ENCODE results near the gene MYH9. TPM values are rescaled to one million over a fixed set of nuclear protein-coding genes. Genes with fewer than 3 reads are reported as not detected.
"Not testable (repeated sequence)": the region's sequence is repeated elsewhere in the genome, so short reads cannot be mapped to it uniquely, and the experiment has no call there.

The MYH9 gene
- polyA plus RNA-seq, 1 experiment, result 338 TPM

DNA sequence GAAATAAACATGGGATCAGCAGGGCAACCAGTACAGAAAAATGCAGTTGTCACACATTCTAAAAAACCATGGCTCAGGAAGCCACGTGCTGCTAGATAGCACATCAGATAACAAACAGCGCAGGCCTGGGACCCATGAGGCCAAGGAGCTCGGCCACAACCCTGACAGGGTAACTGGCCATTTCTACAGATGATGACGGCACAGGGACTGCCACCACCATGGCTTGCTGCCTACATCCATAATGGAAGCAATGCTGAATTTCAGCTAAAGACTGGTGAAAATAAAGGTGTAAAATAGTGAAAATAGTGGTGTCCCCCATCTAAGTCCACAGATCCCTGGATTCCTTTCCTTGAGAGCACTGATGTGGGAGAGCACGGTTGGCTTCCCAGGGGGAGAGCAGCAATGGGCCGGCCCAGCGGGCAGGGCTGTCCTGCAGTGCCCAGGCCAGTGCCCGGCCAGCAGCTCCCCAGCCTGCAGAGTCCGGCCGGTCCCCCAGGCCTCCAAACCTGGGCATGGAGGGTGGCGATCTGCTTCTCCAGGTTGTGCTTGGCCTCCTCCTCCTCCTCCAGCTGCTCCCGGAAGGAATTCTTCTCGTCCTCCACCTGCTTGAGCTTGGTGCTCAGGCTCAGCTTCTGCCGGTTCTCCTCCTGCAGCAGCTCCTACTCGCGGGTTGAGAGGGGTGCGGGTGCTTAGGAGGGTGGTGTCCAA is 94.8 kb downstream of the MYH9 start:
- H3K27ac ChIP-seq (ENCODE audit: low read depth, low read length), result no peak overlapping the region
- DNase-seq (ENCODE audit: low read depth, low spot score), result no peak
- ChIA-PET POLR2A (interaction anchor here (1.1 kb wide), 1 partner anchor 9 kb away, joined by 4 read pairs; no protein-coding TSS in a partner anchor), CTCF (interaction anchor here (1.0 to 1.8 kb wide), 3 partner anchors 8 to 194 kb away, joined by 3 to 7 read pairs (median 3); no protein-coding TSS in a partner anchor)
- no peak overlapping the region for H3K4me3 ChIP-seq (ENCODE audit: low read depth, low read length)
- H3K9me3 ChIP-seq (ENCODE audit: control insufficient read depth, insufficient read depth, low read length), result no peaks in the 10 kb centered on the region; the same call in 1 of the 2 replicates
- H3K27me3 ChIP-seq (ENCODE audit: control insufficient read depth, insufficient read depth, low read length), result no peaks in the 10 kb centered on the region
- TF ChIP-seq, protein P1, sequence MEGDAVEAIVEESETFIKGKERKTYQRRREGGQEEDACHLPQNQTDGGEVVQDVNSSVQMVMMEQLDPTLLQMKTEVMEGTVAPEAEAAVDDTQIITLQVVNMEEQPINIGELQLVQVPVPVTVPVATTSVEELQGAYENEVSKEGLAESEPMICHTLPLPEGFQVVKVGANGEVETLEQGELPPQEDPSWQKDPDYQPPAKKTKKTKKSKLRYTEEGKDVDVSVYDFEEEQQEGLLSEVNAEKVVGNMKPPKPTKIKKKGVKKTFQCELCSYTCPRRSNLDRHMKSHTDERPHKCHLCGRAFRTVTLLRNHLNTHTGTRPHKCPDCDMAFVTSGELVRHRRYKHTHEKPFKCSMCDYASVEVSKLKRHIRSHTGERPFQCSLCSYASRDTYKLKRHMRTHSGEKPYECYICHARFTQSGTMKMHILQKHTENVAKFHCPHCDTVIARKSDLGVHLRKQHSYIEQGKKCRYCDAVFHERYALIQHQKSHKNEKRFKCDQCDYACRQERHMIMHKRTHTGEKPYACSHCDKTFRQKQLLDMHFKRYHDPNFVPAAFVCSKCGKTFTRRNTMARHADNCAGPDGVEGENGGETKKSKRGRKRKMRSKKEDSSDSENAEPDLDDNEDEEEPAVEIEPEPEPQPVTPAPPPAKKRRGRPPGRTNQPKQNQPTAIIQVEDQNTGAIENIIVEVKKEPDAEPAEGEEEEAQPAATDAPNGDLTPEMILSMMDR (IDR thresholded peaks at IDR 0.05; ENCODE audit: low read depth, low read length), result no peak

DNA sequence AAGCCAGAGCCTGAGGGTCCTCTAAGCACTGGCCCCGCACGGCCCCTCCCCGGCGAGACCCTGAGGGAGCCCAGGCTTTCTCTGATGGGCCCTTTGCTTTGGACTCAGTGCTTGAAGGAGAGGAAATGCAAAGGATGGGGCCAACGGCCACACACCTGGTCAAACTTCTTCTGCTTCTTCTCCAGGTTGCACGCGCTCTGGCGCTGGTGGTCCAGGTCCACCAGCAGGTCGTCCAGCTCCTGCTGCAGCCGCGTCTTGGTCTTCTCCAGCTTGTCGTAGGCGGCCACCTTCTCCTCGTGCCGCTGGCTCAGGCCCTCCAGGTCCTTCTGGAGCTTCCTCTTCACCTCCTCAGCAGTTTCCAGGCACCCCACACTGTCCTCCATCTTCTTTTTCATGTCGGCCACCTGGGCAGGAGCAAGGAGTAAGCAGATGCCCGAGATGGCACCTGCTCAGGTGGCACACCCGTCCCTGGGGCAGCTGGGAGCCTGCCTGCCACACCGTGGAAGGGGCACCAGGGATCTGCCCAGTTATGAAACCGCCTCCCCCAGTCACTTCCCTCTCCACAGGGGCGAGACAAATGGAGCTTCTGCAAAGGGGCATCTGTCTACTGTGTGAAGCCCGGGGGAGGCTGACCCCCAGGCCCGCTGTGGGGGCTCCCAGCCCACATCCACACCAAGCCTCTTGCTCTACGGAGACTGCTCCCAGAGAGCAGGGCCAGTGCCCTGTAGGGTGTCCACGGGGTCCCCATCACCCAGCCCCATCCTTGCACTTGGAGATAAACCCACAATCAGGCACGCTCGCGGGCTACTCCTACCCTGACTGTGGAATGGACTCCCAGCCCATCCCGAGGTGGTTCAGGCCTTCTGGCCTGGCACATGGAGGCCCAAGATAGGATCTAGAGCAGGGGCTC is 95.7 kb downstream of the MYH9 start:
- Histone ChIP-seq H3K27me3 (ENCODE audit: control insufficient read depth, insufficient read depth, low read length) (no peaks in the 10 kb centered on the region), H3K27ac (ENCODE audit: low read depth, low read length) (peak overlapping the region; percentile 11), H3K4me3 (ENCODE audit: low read depth, low read length) (no peak overlapping the region), H3K9me3 (ENCODE audit: control insufficient read depth, insufficient read depth, low read length) (no peaks in the 10 kb centered on the region; the same call in 1 of the 2 replicates)
- ChIA-PET POLR2A (no interaction called here), CTCF (interaction anchor here (1.1 to 1.8 kb wide), 2 partner anchors 9 to 195 kb away, joined by 3 to 7 read pairs; no protein-coding TSS in a partner anchor)
- DNase-seq (ENCODE audit: low read depth, low spot score), result no peak
- TF ChIP-seq, protein P1 (IDR thresholded peaks at IDR 0.05; ENCODE audit: low read depth, low read length), result no peak

DNA sequence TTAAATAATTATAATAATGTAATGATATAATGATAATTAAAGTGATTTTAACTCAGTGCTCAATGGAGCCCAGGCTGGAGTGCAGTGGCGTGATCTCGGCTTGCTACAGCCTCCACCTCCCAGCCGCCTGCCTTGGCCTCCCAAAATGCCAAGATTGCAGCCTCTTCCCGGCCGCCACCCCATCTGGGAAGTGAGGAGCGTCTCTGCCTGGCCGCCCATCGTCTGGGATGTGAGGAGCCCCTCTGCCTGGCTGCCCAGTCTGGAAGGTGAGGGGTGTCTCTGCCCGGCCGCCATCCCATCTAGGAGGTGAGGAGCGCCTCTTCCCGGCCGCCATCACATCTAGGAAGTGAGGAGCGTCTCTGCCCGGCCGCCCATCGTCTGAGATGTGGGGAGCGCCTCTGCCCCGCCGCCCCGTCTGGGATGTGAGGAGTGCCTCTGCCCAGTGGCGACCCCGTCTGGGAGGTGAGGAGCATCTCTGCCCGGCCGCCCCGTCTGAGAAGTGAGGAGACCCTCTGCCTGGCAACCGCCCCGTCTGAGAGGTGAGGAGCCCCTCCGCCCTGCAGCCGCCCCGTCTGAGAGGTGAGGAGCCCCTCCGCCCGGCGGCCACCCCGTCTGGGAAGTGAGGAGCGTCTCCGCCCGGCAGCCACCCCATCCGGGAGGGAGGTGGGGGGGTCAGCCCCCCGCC is 97.2 kb downstream of the MYH9 start:
- H3K27me3 ChIP-seq (ENCODE audit: control insufficient read depth, insufficient read depth, low read length); POLR2A ChIA-PET; DNase-seq (ENCODE audit: low read depth, low spot score); H3K27ac ChIP-seq (ENCODE audit: low read depth, low read length); H3K4me3 ChIP-seq (ENCODE audit: low read depth, low read length); H3K9me3 ChIP-seq (ENCODE audit: control insufficient read depth, insufficient read depth, low read length); CTCF ChIA-PET: not testable (repeated sequence)

DNA sequence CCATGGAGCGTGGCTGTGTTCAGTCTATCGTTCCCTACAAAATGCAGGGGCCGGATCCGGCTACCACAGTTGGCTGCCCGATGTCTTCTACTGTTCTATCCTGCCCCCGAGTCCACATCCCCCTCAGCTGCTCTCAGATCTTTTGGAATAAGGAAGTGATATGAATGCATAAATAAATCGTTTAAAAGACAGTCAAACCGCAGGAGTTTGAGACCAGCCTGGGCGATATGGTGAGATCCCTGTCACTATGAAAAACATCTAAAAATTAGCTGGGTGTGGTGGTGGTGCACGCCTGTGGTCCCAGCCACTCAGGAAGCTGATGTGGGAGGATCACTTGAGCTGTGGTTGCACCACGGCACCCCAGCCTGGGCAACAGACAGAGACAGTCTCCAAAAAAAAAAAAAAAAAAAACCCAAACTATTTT is 97.8 kb downstream of the MYH9 start:
- H3K9me3 ChIP-seq (ENCODE audit: control insufficient read depth, insufficient read depth, low read length); DNase-seq (ENCODE audit: low read depth, low spot score); POLR2A ChIA-PET; H3K27me3 ChIP-seq (ENCODE audit: control insufficient read depth, insufficient read depth, low read length); H3K4me3 ChIP-seq (ENCODE audit: low read depth, low read length); H3K27ac ChIP-seq (ENCODE audit: low read depth, low read length): not testable (repeated sequence)
- CTCF ChIA-PET, result interaction anchor here (1.0 kb wide), 1 partner anchor 11 kb away, joined by 4 read pairs; no protein-coding TSS in a partner anchor

DNA sequence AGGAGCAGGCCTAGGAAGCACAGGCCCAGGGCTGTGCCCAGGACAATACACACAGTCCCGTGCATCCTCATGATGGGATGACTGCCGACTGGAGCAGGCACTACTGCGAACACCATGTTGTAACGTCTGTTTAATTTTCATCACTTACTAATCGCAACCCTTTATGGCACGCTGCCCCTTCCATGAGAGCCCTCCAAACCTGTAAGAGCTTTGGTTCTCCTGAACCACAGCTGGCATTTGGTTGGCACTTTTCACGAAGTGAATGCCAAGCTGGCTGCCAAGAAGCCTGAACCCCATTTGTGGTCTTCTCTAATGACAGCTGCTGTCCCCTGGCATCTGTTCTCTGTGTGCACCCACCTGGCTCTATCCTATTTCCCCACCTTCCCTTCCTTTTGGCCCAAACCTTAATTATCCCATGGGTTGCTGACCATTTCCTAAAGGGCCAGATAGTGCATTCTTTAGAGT is 98.3 kb downstream of the MYH9 start:
- Histone ChIP-seq H3K4me3 (ENCODE audit: low read depth, low read length) (no peak overlapping the region), H3K9me3 (ENCODE audit: control insufficient read depth, insufficient read depth, low read length) (no peaks in the 10 kb centered on the region; the same call in 1 of the 2 replicates)
- POLR2A ChIA-PET, result no interaction called here

More for the DNA sequence above, 98.3 kb downstream of the MYH9 start:
- CTCF ChIA-PET, result interaction anchor here (0.6 to 1.0 kb wide), 2 partner anchors 11 to 181 kb away, joined by 3 to 4 read pairs; no protein-coding TSS in a partner anchor
- no peak for DNase-seq (ENCODE audit: low read depth, low spot score)
- TF ChIP-seq, protein P1 (IDR thresholded peaks at IDR 0.05; ENCODE audit: low read depth, low read length), result no peak
- no peak overlapping the region for H3K27ac ChIP-seq (ENCODE audit: low read depth, low read length)
- no peaks in the 10 kb centered on the region for H3K27me3 ChIP-seq (ENCODE audit: control insufficient read depth, insufficient read depth, low read length)

Measured in AG04450 (cell line).